B cell (primary cell): ENCODE measurements around the gene BLOC1S1. TPM values are rescaled to one million over a fixed set of nuclear protein-coding genes. Genes with fewer than 3 reads are reported as not detected.
A peak's percentile ranks its signal among the peaks of the same experiment; 100 is the strongest.

Source experiments
- ATAC-seq: fragments of 200-7000 bp; cut with Tn5 transposase; one replicate; pipeline ENCODE4 v1.10.0; 2021; ENCODE audit warnings: low read depth, mild to moderate bottlenecking, moderate number of reproducible peaks, moderate library complexity
- CTCF ChIA-PET: fragments of 350-600 bp; sonication (Branson Sonifier 250); formaldehyde crosslinking; loops from one replicate; lab custom pipeline; 2021; ENCODE audit warnings: antibody characterized with exemption, inconsistent platforms; lab: Charles Lee
- POLR2A ChIA-PET: fragments of 350-600 bp; sonication (Branson Sonifier 250); formaldehyde crosslinking; loops from one replicate; lab custom pipeline; 2021; ENCODE audit warnings: antibody characterized with exemption; lab: Charles Lee
- DNase-seq: peaks from one replicate; pipeline ENCODE4 v3.0.0; 2013
- H2AFZ ChIP-seq: 2 replicates; pipeline ENCODE4 v1.6.1; 2012; ENCODE audit warnings: mild to moderate bottlenecking, low read depth, low read length; ENCODE audit not compliant: insufficient read depth, poor library complexity, severe bottlenecking
- H3K27ac ChIP-seq, 2 donors: 1 replicate in 1 of 2; 2 replicates in 1 of 2; pipeline ENCODE4 v1.5.1; 2012 to 2013; ENCODE audit warnings: low read length in 2 of 2, mild to moderate bottlenecking in 2 of 2, moderate library complexity in 1 of 2
- H3K27me3 ChIP-seq, 4 experiments: fragments of 200-600 bp in 1 of 4; sonication (generic) in 1 of 4; replicated peaks in 1 of 4; 1 replicate in 2 of 4; 2 replicates in 2 of 4; pipeline versions ENCODE4 v1.6.1 to v1.7.0; 2013 to 2016; ENCODE audit warnings: low read length in 3 of 4, mild to moderate bottlenecking in 2 of 4, mixed read lengths in 1 of 4, moderate library complexity in 1 of 4; ENCODE audit not compliant: insufficient read depth in 4 of 4, control insufficient read depth in 3 of 4; ENCODE audit errors: control extremely low read depth in 1 of 4
- H3K36me3 ChIP-seq, 2 experiments: replicated peaks in 1 of 2; 1 replicate in 1 of 2; 2 replicates in 1 of 2; pipeline versions ENCODE4 v1.6.1 to v1.7.1; 2013; ENCODE audit warnings: low read length in 1 of 2; ENCODE audit not compliant: insufficient read depth in 2 of 2, control insufficient read depth in 1 of 2; ENCODE audit errors: control extremely low read depth in 1 of 2, extremely low read depth in 1 of 2
- H3K4me1 ChIP-seq, 2 donors: fragments of 200-600 bp in 1 of 2; sonication (generic) in 1 of 2; 1 replicate in 1 of 2; 2 replicates in 1 of 2; pipeline versions ENCODE4 v1.5.1 to v1.6.1; 2013 to 2017; ENCODE audit warnings: low read length in 2 of 2; ENCODE audit not compliant: control insufficient read depth in 2 of 2, insufficient read depth in 2 of 2
- H3K4me2 ChIP-seq: replicated peaks from 2 replicates; pipeline ENCODE3; 2012; ENCODE audit warnings: mild to moderate bottlenecking, low read depth, low read length; ENCODE audit not compliant: poor library complexity, severe bottlenecking
- H3K4me3 ChIP-seq, 5 experiments: fragments of 200-600 bp in 1 of 5; sonication (generic) in 1 of 5; 1 replicate in 3 of 5; 2 replicates in 2 of 5; pipeline versions ENCODE4 v1.5.1 to v1.7.0; 2011 to 2016; ENCODE audit warnings: low read length in 4 of 5, mild to moderate bottlenecking in 4 of 5, low read depth in 2 of 5, control low read depth in 1 of 5, moderate library complexity in 1 of 5; ENCODE audit not compliant: insufficient read depth in 1 of 5; ENCODE audit errors: control extremely low read depth in 1 of 5, extremely low read depth in 1 of 5
- H3K79me2 ChIP-seq: fragments of 200-600 bp; sonication (generic); one replicate; pipeline ENCODE4 v1.6.0; 2016; ENCODE audit warnings: low read length; ENCODE audit not compliant: control insufficient read depth, insufficient read depth
- H3K9ac ChIP-seq: fragments of 200-600 bp; sonication (generic); 2 replicates; pipeline ENCODE4 v1.6.1; 2017; ENCODE audit warnings: mild to moderate bottlenecking, low read length, moderate library complexity
- H3K9me3 ChIP-seq, 3 donors: one replicate each; pipeline versions ENCODE4 v1.6.1 to v1.7.1; 2013; ENCODE audit warnings: low read length in 2 of 3; ENCODE audit not compliant: control insufficient read depth in 2 of 3, insufficient read depth in 1 of 3; ENCODE audit errors: control extremely low read depth in 1 of 3
- H4K20me1 ChIP-seq: 2 replicates; pipeline ENCODE4 v1.6.0; 2012; ENCODE audit warnings: mild to moderate bottlenecking, low read length; ENCODE audit not compliant: insufficient read depth, control insufficient read depth, poor library complexity, severe bottlenecking
- H3K27ac Mint-ChIP-seq: one replicate; pipeline ENCODE4 v1.8.0; 2021; ENCODE audit warnings: mixed read lengths
- H3K27me3 Mint-ChIP-seq: one replicate; pipeline ENCODE4 v1.8.0; 2021; ENCODE audit warnings: mixed read lengths
- H3K4me1 Mint-ChIP-seq: one replicate; pipeline ENCODE4 v1.8.0; 2021; ENCODE audit warnings: mixed read lengths
- H3K4me3 Mint-ChIP-seq: one replicate; pipeline ENCODE4 v1.8.0; 2021; ENCODE audit warnings: mixed read lengths
- H3K9me3 Mint-ChIP-seq: one replicate; pipeline ENCODE4 v1.8.0; 2022; ENCODE audit warnings: mixed read lengths; ENCODE audit not compliant: insufficient read depth
- EZH2 ChIP-seq: IDR thresholded peaks from 2 replicates; pipeline ENCODE4 v1.6.1; 2012; ENCODE audit warnings: borderline replicate concordance, low read depth, mild to moderate bottlenecking, moderate library complexity, low read length; ENCODE audit not compliant: insufficient read depth, poor library complexity, severe bottlenecking
- WGBS: methylation state at CpG from one replicate; pipeline ENCODE4 v1.1.5; 2013; ENCODE audit warnings: missing lambda C conversion rate; ENCODE audit not compliant: insufficient coverage; 5-methylcytosine and 5-hydroxymethylcytosine counted together
- intact Hi-C: fragments of 100-400 bp; cut with micrococcal nuclease; formaldehyde crosslinking; loops from one replicate; pipeline ENCODE4 v1.10.0; 2022
- polyA plus RNA-seq: library from polyadenylated mRNA; depleted of rRNA; stranded (reverse); fragments of >200 nt; gene quantifications from 2 replicates; pipeline ENCODE4 v1.2.3, GENCODE V29; 2012
- total RNA-seq, 2 donors: library from RNA; stranded (reverse); fragments of 120-200 nt in 1 of 2; gene quantifications; 1 replicate in 1 of 2; 2 replicates in 1 of 2; pipeline versions ENCODE4 v1.2.3 to v1.2.4, GENCODE V29; 2013 to 2022
- TF ChIP-seq, protein P1 (sequence below): fragments of 200-600 bp; IDR thresholded peaks from one replicate; pipeline ENCODE4 v1.8.0; 2022; ENCODE audit warnings: antibody characterized with exemption, mild to moderate bottlenecking

BLOC1S1 gene
- total and polyA plus RNA-seq, 2 donors (not counting 1 experiment from before 2014, with no cell fraction given): 71.1 to 229 TPM

DNA sequence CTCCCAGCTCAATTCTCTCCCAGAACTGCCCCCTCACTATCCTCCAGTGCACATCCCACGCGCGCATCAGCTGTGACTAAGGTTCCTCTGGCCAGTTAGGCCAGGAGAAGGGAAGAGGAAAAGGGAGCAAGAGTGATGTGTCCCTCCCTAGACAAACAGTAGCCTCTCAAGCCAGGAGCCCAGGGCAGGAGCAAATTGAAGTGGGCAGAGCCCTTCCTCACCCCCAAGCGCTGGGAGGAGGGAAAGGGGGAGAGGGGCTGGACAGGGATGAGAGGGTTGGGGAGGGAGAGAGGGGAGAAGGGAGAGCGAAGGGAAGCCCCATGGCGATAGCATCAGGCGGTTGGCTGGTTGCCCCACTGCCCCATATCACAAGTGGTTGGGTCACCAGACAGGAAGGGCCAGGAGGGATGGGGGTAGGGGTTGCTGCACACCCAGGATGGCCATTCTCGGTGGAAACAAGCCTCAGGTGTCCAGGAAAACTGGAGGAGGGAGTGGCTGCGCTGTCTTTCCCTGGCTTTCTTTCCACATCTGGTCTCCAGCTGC, 11.9 kb downstream of the BLOC1S1 start:
- peaks cover 0 to 17% of the 10 kb centered on the region in 2 experiments for H3K36me3 ChIP-seq
- H4K20me1 ChIP-seq: no peaks in the 10 kb centered on the region
- H3K79me2 ChIP-seq: no peaks in the 10 kb centered on the region
- H3K4me1 Mint-ChIP-seq: peaks cover 45% of the 10 kb centered on the region
- intact Hi-C loops: no loop called here
- WGBS: 48% methylated on average over 5 of the region's 9 CpGs
- ChIA-PET CTCF (interaction anchor here (4.2 to 4.4 kb wide), 2 partner anchors 11 kb away, joined by 24 to 41 read pairs; partner anchors contain the start of gene BLOC1S1), POLR2A (no interaction called here)
- H3K4me2 ChIP-seq: peak overlapping the region; percentile 100
- H3K4me1 ChIP-seq: peaks cover 21 to 40% of the 10 kb centered on the region in 2 donors
- peak overlapping the region; percentile 89 for H3K27ac Mint-ChIP-seq
- H2AFZ ChIP-seq: peak overlapping the region; percentile 87
- no peaks in the 10 kb centered on the region for H3K27me3 Mint-ChIP-seq
- no peaks in the 10 kb centered on the region for H3K27me3 ChIP-seq
- peak overlapping the region in 4 of 5 experiments; percentile 69 to 91 (median 78) for H3K4me3 ChIP-seq
- H3K27ac ChIP-seq: peak overlapping the region; percentile 34 to 80
- ATAC-seq: no peak
- H3K9me3 Mint-ChIP-seq: no peaks in the 10 kb centered on the region
- DNase-seq: no peak
- peak overlapping the region; percentile 82 for H3K4me3 Mint-ChIP-seq
- no peaks in the 10 kb centered on the region for H3K9me3 ChIP-seq
- no peak for TF ChIP-seq EZH2
- TF ChIP-seq, protein P1, sequence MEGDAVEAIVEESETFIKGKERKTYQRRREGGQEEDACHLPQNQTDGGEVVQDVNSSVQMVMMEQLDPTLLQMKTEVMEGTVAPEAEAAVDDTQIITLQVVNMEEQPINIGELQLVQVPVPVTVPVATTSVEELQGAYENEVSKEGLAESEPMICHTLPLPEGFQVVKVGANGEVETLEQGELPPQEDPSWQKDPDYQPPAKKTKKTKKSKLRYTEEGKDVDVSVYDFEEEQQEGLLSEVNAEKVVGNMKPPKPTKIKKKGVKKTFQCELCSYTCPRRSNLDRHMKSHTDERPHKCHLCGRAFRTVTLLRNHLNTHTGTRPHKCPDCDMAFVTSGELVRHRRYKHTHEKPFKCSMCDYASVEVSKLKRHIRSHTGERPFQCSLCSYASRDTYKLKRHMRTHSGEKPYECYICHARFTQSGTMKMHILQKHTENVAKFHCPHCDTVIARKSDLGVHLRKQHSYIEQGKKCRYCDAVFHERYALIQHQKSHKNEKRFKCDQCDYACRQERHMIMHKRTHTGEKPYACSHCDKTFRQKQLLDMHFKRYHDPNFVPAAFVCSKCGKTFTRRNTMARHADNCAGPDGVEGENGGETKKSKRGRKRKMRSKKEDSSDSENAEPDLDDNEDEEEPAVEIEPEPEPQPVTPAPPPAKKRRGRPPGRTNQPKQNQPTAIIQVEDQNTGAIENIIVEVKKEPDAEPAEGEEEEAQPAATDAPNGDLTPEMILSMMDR: no peak
- H3K9ac ChIP-seq: peak overlapping the region; percentile 90
